Astrocyte of the cerebellum (primary cell): ENCODE measurements around the gene DIDO1.

Experiments used
- DNase-seq: peaks from one replicate; pipeline ENCODE4 v3.0.0-alpha.2; 2011; ENCODE audit warnings: low read depth
- H3K4me3 ChIP-seq: 2 replicates; pipeline ENCODE4 v1.5.1; 2011; ENCODE audit warnings: mild to moderate bottlenecking, low read depth, low read length, moderate library complexity
- in situ Hi-C: cut with HindIII; loops from 2 replicates; pipeline ENCODE4 v1.10.0; 2017; ENCODE audit warnings: low sequenced_read_pairs
- TF ChIP-seq, protein P1 (sequence below): IDR thresholded peaks from 2 replicates; pipeline ENCODE4 v1.5.1; 2012; ENCODE audit warnings: low read length, low read depth, moderate library complexity, mild to moderate bottlenecking; ENCODE audit errors: missing control alignments

Gene DIDO1

DNA sequence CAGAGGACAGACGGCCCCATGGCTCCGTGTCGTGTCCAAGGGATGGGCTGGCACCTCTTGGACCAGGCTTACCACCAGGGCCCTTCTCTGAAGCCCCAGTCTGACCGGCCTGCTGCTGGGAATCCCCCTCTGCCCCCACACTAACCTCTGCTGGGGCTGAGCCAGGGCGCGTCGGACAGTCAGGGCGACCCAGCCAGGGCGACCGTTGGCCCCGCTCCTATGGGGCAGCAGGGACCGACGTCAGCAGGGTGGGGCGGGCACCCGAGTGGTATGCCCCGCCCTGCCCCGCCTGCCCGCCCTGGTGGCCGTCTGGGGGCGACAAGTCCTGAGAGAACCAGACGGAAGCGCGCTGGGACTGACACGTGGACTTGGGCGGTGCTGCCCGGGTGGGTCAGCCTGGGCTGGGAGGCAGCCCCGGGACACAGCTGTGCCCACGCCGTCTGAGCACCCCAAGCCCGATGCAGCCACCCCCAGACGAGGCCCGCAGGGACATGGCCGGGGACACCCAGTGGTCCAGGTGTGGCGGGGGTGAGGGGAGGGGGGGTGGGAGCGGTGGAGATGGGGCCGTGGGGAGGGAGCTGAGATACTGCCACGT, 26.2 kb upstream of the DIDO1 start, which contains the start of gene SLC17A9:
Gene SLC17A9 (plus strand): TSS at position 337 of the 595 bp plus-strand sequence. CDS start 122 bp downstream, at position 459.
- in situ Hi-C loops = no loop called here
- TF ChIP-seq, protein P1, sequence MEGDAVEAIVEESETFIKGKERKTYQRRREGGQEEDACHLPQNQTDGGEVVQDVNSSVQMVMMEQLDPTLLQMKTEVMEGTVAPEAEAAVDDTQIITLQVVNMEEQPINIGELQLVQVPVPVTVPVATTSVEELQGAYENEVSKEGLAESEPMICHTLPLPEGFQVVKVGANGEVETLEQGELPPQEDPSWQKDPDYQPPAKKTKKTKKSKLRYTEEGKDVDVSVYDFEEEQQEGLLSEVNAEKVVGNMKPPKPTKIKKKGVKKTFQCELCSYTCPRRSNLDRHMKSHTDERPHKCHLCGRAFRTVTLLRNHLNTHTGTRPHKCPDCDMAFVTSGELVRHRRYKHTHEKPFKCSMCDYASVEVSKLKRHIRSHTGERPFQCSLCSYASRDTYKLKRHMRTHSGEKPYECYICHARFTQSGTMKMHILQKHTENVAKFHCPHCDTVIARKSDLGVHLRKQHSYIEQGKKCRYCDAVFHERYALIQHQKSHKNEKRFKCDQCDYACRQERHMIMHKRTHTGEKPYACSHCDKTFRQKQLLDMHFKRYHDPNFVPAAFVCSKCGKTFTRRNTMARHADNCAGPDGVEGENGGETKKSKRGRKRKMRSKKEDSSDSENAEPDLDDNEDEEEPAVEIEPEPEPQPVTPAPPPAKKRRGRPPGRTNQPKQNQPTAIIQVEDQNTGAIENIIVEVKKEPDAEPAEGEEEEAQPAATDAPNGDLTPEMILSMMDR = no peak
- DNase-seq = no peak
- no peak within 1 kb of the TSS for H3K4me3 ChIP-seq

DNA sequence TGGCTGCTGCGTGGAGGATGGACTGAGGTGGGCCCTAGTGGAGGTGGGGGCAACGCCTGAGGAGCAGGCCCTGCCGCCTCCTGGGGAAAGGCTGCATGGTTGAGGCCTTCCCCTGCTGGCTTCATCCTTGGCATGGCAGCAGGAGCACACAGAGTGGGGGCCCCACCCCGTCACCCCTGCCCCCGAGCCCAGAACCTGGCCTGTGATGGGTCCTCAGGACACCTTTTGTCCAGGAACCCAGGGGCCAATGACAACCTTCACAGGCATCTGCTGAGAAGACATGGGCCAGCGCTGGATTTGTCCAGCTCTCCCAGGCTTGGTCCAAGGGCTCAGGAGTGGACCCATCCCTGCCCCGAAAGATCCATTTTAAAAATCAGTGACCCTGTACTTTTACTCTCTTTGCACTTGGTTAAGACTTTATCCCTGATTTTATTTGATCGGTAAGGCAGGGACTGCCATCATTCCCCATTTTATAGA, 25.6 kb upstream of the DIDO1 start:
- in situ Hi-C loops = no loop called here
- no peak overlapping the region for H3K4me3 ChIP-seq
- TF ChIP-seq, protein P1 = no peak
- DNase-seq = no peak

DNA sequence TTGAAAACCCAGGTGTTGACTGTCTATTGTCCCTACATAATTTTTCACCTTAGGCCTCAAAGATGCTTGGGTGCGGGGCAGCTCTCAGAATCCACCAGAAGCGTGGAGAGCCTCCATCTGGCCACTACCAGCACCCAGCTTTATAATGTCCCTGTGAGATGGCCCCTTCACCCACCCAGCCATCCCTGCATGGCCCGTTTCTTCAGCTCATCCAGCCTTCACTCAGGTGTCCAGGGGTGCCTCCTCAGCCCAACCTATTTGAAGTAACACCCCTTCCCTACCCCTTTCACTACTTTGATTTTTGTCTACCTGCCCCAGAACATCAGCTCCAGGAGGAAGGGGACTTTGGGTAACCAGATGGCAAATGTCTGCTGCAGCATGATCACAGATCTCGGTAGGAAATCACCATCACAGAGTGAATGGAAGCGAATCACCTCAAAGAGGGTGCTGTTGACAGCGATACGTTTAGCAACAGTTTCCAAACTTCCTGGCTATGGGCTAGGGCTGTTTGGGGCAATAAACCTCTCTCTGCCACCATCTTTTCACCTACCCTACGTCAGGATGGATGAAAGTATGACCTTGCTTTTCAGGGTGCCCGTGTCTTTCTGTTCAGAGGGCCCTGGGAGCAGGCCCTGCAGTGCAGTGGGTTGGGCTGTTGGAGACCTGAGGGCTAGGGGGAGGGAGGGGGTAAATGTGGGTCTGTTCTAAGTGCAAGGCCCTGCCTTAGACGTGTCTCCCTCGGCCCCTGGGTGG, 25.0 kb upstream of the DIDO1 start:
- H3K4me3 ChIP-seq = no peak overlapping the region
- no peak for DNase-seq
- TF ChIP-seq, protein P1 = no peak
- in situ Hi-C loops = no loop called here

DNA sequence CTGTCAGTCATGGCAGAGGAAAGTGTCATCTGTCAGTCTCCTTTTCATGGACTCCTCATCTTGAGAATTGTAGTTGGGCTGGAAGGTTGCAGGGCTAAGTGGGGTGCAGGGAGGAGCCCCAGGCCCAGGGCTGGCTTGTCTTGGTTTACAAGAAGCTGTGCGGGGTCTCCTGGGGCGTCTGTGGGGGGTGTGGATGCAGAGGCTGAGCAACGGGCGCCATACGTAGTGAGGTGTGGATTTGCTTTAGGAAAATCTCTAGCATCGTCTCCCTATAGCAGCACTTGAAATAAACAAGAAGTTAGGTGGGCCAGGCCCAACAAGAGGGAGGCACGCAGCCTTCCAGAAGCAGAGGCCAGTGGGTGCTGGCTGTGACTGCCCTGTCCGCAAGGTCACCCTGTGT, 24.4 kb upstream of the DIDO1 start:
- DNase-seq = no peak
- TF ChIP-seq, protein P1 = no peak
- no peak overlapping the region for H3K4me3 ChIP-seq
- in situ Hi-C loops = no loop called here

DNA sequence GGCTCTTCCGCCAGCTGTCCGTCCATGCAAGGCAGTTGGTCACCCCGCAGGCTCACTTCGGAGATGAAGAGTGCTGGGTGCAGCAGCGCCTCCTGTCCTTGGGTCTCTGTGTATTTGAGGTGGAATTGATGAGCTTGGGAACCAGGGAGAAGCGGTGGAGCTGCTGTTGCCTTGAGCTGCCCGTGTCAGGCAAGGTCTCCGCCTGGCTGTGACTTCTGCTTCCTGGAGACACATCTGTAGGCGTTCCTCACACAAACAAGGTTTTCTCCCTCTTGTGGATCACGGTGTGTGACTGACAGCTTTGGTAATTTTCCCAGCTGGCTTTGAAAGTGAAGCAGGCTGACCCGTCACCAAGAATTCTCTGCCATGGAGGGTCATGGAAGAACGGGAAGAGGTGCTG, 23.7 kb upstream of the DIDO1 start:
- in situ Hi-C loops = no loop called here
- DNase-seq = no peak
- H3K4me3 ChIP-seq = no peak overlapping the region
- TF ChIP-seq, protein P1 = no peak

DNA sequence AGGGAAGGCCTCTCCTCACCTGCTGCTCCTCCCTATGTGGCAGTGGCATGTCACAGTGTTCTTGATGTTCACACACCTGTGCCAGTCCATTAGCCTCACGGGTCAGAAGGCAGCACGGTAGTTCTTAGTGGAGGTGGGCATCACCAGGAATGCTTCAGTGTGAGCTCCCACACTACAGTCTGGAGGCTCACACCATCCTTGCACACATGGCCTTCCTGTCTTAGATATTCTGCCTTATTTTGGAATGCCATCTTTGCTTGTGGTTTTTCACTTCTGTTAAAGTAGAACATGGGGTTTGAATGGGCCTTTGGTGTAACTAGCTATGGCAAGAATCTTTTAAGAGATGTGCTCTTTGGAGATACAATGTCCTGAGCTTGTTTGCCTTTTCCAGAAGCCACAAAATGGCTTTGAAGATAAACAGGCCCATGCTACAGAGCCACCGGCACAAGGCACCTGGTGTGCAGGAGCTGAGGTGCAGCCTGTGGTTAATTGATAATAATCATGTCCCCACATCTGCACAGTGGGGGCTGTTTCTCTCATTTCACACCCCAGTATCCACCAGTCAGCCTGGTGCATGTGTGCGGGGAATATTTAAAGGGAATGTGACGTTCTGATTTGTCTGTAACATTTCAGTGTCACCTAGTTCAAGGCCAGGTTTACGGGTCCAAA, 23.0 kb upstream of the DIDO1 start:
- TF ChIP-seq, protein P1 = no peak
- in situ Hi-C loops = no loop called here
- H3K4me3 ChIP-seq = no peak overlapping the region
- no peak for DNase-seq
